HG02884 (cell line): ENCODE measurements around the gene ZBED5.
"Not testable (repeated sequence)": the region's sequence is repeated elsewhere in the genome, so short reads cannot be mapped to it uniquely, and the experiment has no call there.

ENCODE experiments used
- ATAC-seq: cut with Tn5 transposase; IDR thresholded peaks from one replicate; pipeline ENCODE4 v1.9.1; 2021; ENCODE audit warnings: mild to moderate bottlenecking, moderate library complexity; ENCODE audit not compliant: unreplicated experiment

ZBED5 gene

GRCh38 chr11:10857709-10858438 lies at the start of gene ZBED5:
TSS of gene ZBED5 (minus strand) at chr11:10858053. CDS start at chr11:10854945, 3,108 bp downstream.
- ATAC-seq = peak; percentile 87

- ATAC-seq = no peak
Measured at GRCh38 chr11:10906521-10906920, 48.7 kb upstream of the ZBED5 start.

DNA sequence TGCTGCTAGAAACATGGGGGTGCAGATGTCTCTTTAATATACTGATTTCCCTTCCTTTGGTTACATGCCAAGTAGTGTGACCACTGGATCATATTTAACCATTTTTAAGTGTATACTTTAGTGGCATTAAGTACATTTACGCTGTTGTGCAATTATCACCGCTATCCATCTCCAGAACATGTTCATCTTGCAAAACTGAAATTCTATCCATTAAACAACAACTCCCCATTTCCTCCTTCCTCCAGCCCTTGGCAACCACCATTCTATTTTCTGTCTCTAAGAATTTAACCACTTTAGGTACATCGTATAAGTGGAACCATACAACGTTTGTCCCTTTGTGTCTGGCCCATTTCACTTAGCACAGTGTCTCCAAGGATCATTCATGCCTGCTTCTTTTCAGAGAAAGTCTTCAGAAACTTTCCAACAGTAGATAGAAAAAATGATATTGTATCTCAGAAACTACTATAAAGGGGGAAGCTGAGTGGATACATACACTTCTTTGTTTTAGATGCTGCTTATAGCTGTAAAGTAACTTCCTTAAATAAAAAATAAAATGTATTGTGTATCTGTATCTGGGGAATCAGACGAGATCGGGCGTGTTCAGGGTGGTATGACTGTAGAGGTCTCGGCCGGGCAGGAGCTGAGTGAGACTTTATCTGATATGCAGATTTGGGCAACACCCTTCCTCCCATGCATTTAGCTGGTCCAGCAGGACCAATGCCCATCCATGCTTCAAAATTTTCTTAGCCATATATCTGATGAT lies 44.6 kb upstream of the ZBED5 start:
- no peak for ATAC-seq

GRCh38 chr11:10900681-10901415 lies 43.0 kb upstream of the ZBED5 start:
- no peak for ATAC-seq

- ATAC-seq = no peak
Measured at GRCh38 chr11:10899121-10899830, 41.4 kb upstream of the ZBED5 start.

DNA sequence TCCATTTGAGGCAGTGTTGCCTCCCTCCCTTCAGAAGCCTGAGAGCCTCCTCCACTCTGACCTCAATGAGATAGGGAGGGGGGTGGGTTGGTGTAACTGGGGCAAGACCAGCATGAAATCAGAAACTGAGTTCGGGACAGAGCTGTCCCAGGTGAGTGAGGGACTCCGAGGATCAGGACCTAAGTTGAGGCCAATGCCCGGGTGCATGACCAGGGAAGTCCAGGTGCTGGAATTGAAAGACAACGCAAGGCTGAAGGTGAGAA lies 40.8 kb upstream of the ZBED5 start:
- ATAC-seq = no peak

DNA sequence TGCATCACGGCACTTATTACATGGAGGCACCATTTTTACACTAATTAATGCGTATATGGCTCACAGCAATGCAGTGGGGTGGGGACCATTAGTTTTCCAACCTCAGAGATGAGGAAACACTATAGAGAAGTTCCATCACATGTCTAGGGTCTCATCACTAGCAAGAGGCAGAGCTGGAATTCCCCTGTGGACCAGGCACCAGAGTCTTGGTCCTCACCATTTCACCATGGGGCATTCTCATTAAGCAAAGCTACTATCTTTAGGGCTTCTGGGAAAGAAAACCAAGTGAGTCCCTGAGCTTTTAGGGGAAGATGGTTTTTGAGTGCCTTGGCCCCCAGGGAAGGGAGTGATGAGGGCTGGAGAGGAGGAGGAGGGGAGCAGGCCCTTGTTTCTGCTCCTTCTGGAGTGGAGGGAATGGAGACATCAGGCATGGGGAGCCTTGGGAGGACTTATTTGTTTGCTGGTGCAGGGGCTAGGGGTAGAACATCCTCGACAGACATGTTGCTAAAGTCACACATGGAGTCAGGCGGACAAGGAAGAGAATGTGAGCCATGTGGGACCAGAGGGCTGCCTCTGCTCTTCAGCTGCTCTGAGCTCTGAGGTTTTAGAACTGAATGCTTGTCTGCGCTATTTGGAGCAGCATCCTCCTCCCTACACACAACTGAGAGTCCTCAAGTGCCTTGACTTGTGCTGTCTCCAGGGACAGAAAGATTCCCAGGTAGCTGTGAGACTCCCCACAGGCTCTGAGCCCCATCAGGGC lies 40.3 kb upstream of the ZBED5 start:
- ATAC-seq = no peak

GRCh38 chr11:10897150-10897549 lies 39.3 kb upstream of the ZBED5 start:
- no peak for ATAC-seq

- ATAC-seq = no peak
Measured at GRCh38 chr11:10896493-10896892, 38.6 kb upstream of the ZBED5 start.

DNA sequence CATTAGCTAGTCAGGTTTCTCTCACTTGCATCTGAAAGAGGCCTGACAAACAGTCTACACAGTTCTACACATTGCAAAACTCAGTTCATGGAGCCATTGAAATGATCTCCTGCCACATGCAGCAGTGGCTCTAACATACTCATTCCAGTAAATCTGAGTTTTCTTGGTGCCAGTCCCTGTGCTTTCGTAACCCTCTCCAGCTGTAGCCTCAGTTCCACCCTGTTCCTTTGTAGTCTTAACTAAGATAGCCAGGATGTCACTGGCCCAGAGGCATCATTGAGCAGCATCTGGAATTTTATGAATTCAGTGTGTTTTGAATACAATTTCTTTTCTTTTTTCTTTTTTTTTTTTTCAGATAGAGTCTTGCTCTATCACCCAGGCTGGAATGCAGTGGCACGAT lies 37.4 kb upstream of the ZBED5 start:
- ATAC-seq = no peak

DNA sequence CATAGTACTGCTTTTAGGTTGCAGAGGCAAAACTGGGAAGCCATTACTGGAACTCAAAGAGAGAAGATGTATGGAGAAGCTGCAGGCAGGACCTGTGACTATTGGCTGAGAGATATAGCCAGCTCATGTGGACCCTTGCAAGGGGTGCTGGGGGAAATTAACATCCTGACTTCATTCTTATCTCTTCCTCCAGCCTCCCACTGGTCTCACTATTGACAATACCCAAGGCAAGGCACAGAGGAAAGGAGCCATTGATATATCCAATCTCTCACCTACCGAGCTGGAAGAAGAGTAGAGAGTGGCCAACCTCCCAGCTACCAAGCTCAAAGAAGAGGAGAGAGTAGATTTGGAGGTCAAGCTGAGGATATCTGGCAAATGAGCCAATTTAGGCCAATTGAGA lies 36.8 kb upstream of the ZBED5 start:
- no peak for ATAC-seq

DNA sequence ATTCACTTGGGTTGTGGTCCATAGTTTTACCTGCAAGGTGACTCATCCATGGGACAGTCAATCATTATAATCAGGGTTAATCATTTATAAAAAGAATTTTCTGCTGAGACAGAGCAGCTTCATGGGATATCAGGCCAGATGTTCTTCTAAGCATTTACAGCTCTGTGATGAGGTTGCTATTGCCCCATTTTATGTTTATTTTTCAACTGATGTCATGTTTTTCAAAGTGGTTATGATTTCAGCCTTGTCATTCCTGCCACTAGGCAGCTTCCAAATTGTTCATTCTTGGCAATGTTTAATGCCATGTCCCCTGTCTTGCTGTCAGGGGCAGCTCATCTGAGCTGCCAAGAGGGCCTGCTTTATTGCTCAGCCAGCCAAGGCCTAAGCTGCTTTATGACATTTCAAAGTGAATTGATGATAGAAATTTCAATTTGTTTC lies 35.9 kb upstream of the ZBED5 start:
- no peak for ATAC-seq

DNA sequence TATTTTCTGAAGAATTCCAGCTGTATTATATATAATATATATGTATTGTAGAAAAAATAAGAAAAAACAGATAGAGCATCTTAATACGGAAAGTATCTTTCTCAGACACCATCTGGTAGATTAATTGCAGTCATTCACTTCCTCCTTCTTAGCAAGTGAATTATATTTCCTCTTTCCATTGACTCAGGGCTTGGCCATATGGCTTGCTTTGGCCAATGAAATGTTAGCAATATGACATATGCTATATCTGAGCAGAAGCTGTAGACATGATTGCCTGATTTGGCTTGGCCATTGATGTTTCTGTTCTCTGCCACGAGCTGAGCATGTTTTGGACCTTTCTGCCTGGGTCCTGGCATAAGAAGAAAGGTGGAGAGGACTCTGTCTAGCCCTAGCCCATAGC lies 34.4 kb upstream of the ZBED5 start:
- ATAC-seq = no peak

DNA sequence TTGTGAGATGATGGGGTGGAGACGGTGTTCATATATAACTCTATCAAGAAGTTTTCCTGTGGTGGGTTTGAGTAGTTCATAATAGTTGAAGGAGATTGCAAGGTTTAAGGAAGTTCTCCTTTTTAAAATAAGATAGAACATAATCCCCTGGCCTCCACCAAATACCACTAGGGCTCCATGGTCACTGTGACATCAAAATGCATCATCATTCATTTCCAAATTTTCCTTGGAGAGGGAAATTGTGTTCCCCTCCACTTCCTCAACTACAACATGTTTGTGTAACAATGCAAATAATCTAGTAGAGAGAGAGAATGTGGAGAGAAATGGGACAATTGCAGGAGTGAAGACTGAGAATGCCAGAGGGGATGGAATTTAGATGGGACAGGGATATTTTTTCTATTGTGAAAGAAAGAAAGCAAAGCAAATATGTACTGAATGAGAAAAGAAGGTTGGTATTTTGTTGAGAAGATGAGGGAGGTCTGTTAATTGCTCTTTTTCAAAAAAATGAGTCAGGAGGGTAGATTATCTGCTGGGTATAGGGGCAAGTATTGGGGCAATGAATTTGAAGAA lies 33.4 kb upstream of the ZBED5 start:
- no peak for ATAC-seq

DNA sequence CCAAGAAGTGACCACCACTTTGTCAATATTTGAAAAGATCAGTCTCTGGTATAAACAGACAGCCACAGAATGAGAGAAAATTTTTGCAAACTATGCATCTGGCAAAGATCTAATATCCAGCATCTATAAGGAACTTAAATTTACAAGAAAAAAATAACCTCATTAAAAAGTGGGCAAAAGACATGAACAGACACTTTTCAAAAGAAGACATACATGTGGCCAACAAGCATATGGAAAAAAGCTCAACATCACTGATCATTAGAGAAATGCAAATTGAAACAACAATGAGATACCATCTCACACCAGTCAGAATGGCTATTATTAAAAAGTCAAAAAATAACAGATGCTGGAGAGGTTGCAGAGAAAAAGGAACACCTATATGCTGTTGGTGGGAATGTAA lies 32.2 kb upstream of the ZBED5 start:
- ATAC-seq = not testable (repeated sequence)

DNA sequence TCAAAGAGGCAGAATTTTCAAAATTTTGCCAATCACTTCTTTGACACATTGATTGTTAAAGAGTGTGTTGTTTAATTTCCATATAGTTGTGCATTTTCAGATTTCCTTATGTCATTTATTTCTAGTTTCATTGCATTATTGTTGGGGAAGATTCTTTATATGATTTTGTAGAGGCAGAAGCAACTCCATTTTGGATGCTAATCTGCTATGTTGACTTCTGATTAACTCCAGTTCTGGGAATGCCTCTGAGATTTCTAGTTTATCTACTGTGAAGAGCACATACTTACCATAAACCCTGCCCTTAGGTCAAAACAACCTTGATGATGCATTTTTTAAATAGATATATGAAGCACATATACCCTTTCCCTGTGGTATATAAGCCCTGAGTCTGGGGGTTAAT lies 29.5 kb upstream of the ZBED5 start:
- ATAC-seq = no peak

DNA sequence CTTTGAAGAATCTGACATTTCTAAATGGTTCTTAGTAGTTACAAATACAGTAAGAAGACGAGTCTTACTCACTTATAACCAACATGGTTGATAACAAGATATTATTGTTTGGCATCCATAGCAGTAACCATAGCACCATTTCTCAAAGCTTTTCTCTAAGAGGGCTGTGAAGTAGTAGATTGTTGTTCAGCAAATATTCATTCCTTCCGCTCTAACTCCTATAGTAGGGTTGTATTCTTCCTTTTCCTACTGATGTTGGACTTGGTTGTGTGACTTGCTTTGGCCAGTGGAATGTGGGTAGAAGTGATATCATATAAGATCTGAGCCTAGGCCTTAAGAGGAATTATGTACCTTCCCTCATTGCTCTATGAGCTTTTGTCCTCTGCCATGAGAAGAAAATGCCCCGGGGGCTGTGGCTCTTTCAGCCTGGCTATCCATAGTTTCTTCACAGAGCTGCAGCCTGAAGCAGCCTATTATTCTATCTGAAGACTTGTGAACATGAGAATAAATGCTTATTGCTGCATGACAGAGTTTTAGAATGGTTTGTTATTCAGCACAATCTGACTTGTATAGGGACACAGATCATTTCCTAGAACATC lies 28.9 kb upstream of the ZBED5 start:
- no peak for ATAC-seq

DNA sequence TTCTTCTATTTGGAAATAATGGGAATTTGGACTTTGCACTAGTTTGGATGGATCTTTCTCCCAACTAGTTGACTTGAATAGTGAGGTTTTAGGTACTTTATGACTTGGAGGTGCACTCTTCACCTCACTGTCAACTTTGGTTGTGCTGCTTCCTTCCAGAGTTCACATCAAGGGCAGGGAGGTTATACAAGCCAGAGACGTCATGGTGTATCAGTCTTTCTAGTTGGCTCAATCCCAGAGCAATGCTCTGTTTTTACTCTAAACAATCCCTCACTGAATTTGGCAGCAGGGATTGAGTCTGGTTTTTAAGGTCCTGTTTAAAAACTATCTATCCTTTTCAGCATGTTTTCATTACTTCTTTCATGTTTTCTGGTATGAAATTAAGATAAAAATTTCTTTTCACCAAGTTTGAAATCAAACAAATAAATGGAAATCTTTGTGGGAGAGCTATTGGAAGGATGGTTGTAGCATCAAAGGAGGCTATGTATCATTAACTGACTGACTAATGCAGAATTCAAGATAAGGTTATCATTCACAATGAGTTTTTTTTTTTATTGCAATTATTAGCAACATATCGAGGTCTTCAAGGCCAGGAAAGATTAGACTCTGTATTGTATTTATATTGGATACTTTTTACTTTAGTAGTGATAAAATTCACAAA lies 28.0 kb upstream of the ZBED5 start:
- ATAC-seq = no peak

- ATAC-seq = not testable (repeated sequence)
Measured at GRCh38 chr11:10884292-10884691, 26.4 kb upstream of the ZBED5 start.
